Retinal pigment epithelial cell (primary cell): ENCODE measurements around the gene ANKRD29.
"Not testable (repeated sequence)": the region's sequence is repeated elsewhere in the genome, so short reads cannot be mapped to it uniquely, and the experiment has no call there.

Source experiments
- DNase-seq: peaks from one replicate; pipeline ENCODE4 v3.0.0-alpha.2; 2010; ENCODE audit warnings: low read depth
- H3K4me3 ChIP-seq: 2 replicates; pipeline ENCODE4 v1.5.1; 2011; ENCODE audit warnings: mild to moderate bottlenecking, low read length, control low read depth, moderate library complexity
- CTCF ChIP-seq: conservative IDR thresholded peaks from 2 replicates; pipeline ENCODE4 v1.5.1; 2011; ENCODE audit warnings: low read depth, low read length, control low read depth, inconsistent platforms

ANKRD29 gene

DNA sequence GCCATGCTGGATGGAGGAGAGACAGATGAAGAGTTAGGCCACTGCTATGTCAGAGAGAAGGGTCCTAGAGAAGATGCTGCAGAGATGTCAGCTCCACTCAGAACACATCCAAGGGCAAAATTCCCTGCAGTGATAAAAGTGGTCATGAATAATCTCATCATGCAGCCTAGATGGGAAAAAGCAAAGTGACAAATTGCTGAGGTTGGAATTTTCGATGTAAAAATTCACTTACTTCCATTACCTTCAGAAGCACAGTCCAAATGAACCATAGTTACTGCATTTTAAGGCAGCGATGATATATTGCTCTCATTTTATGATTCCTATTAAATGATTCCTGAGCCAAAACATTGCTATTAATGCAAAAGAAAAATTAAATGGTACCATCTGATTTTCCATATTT is 16.4 kb downstream of the ANKRD29 start:
- no peak for TF ChIP-seq CTCF
- H3K4me3 ChIP-seq, result no peak overlapping the region
- DNase-seq, result no peak

- no peak overlapping the region for H3K4me3 ChIP-seq
- DNase-seq, result no peak
- TF ChIP-seq CTCF, result no peak
These were observed 17.0 kb downstream of the ANKRD29 start for GRCh38 chr18:23645568-23646175.

DNA sequence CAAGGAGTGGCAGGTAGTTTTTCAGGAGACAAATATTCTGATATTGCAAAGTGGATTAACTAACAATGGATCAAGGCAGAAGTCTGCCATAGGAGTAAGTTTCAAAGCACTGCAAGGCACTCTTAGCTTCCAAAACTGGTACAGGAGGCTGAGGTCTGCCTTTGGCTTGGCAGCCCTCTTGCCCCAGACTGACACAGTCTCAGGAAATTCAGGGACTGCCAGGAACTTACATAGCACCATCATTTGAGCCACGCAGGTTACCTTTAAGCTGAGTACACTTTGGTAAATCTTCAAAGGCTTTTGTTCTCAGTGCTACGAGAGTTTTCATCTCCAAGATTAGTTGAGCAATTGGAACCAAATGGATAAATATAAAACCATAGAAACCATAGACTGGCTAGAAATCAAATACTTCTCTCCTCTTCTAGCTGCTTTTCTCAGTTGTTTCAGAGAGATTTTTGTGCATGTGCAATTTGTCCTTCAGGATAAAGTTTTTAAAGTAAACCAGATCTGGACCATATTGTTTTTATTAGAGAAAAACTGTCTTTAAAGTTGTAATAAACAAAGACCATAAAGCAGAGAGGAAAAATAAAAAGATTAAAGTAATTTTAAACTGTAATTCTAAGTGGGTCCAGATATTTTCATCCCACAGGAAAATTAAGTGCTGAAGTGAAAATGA is 18.8 kb downstream of the ANKRD29 start:
- no peak for TF ChIP-seq CTCF
- no peak overlapping the region for H3K4me3 ChIP-seq
- no peak for DNase-seq

GRCh38 chr18:23641937-23642666 is 20.6 kb downstream of the ANKRD29 start:
- no peak overlapping the region for H3K4me3 ChIP-seq
- no peak for DNase-seq
- TF ChIP-seq CTCF, result no peak

DNA sequence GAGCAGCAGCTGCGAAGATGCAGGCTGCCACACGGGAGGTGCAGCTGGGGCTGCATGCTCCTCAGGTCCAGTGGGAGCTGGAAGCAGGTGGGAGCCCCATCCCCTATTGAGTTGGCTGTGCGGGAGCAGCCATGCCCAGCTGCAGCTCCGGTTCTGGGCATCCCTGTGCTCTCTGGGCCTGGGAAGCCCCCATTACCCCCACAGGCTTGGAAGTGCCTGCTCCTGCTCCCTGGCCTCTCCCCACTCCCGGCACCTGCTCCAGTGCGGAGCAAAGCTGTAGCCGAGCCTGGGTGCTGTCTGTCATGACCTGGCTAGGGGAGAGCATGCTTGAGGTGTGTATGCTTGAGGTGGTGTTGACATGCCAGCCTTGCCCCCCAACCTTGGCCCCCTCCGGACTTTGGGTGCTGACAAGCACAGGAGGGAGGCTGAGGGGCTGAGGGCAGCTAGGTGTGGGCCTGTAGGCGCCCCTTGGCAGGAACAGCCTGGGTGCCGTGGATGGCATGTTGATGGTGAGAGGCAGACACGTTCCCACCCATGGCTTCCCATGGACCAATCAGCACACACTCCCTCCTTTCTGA is 21.5 kb downstream of the ANKRD29 start:
- no peak for DNase-seq
- H3K4me3 ChIP-seq, result no peak overlapping the region
- no peak for TF ChIP-seq CTCF

GRCh38 chr18:23640052-23640451 is 22.7 kb downstream of the ANKRD29 start:
- TF ChIP-seq CTCF, result no peak
- no peak for DNase-seq
- no peak overlapping the region for H3K4me3 ChIP-seq

GRCh38 chr18:23636433-23636832 is 26.3 kb downstream of the ANKRD29 start:
- not testable (repeated sequence) for DNase-seq, H3K4me3 ChIP-seq
